Measurements from ENCODE around the gene PIP5K1B. TPM values are rescaled to one million over a fixed set of nuclear protein-coding genes. Genes with fewer than 3 reads are reported as not detected.

Gene PIP5K1B
- total RNA-seq, 2 experiments from 2014 or later: 3.8 to 10.7 TPM

GRCh38 chr9:68861436-68861835, 156.4 kb downstream of the PIP5K1B start:
- no peaks in the 10 kb centered on the region for H4K20me1 ChIP-seq (ENCODE audit: insufficient read depth, low read length)
- TF ChIP-seq CTCF (conservative IDR thresholded peaks at IDR 0.05; ENCODE audit: low read length) (no peak), EZH2phosphoT487 (IDR thresholded peaks at IDR 0.05; ENCODE audit: borderline replicate concordance, low read depth, low read length) (no peak)
- H3K4me3 ChIP-seq (ENCODE audit: low read depth, low read length, poor library complexity, severe bottlenecking): no peak overlapping the region
- no peak overlapping the region for H3K27ac ChIP-seq (ENCODE audit: low read depth, low read length, poor library complexity, severe bottlenecking)
- no peak overlapping the region for H2AFZ ChIP-seq (ENCODE audit: low read length)
- H3K9me3 ChIP-seq (ENCODE audit: low read length): no peaks in the 10 kb centered on the region
- no peak overlapping the region for H3K4me2 ChIP-seq (ENCODE audit: low read length)
- DNase-seq (ENCODE audit: low spot score): no peak
- no peaks in the 10 kb centered on the region for H3K4me1 ChIP-seq (ENCODE audit: insufficient read depth, low read length, poor library complexity, severe bottlenecking)
- H3K36me3 ChIP-seq (ENCODE audit: insufficient read depth, low read length): no peaks in the 10 kb centered on the region
- no peaks in the 10 kb centered on the region for H3K79me2 ChIP-seq (ENCODE audit: insufficient read depth, low read depth, low read length)
- ChIA-PET CTCF (ENCODE audit: unreplicated experiment) (no interaction called here), POLR2A (interaction anchor here (0.6 kb wide), 1 partner anchor 121 kb away, joined by 3 read pairs; no protein-coding TSS in a partner anchor)
- intact Hi-C loops (cut with micrococcal nuclease; ENCODE audit: unreplicated experiment): loop anchor here (10.0 kb wide), 1 partner anchor 53 kb away; no protein-coding TSS in a partner anchor
- H3K9me2 ChIP-seq (ENCODE audit: insufficient read depth, low read length): no peaks in the 10 kb centered on the region
- no TSS peak for BruUV-seq (replicated peaks)

GRCh38 chr9:68867066-68867465, 162.0 kb downstream of the PIP5K1B start:
- Histone ChIP-seq H4K20me1 (ENCODE audit: insufficient read depth, low read length) (no peaks in the 10 kb centered on the region), H3K36me3 (ENCODE audit: insufficient read depth, low read length) (no peaks in the 10 kb centered on the region), H3K9me2 (ENCODE audit: insufficient read depth, low read length) (no peaks in the 10 kb centered on the region), H3K79me2 (ENCODE audit: insufficient read depth, low read depth, low read length) (no peaks in the 10 kb centered on the region), H3K4me2 (ENCODE audit: low read length) (no peak overlapping the region), H3K4me1 (ENCODE audit: insufficient read depth, low read length, poor library complexity, severe bottlenecking) (no peaks in the 10 kb centered on the region), H3K4me3 (ENCODE audit: low read depth, low read length, poor library complexity, severe bottlenecking) (no peak overlapping the region), H3K9me3 (ENCODE audit: low read length) (no peaks in the 10 kb centered on the region), H2AFZ (ENCODE audit: low read length) (no peak overlapping the region), H3K27ac (ENCODE audit: low read depth, low read length, poor library complexity, severe bottlenecking) (no peak overlapping the region)
- TF ChIP-seq CTCF (conservative IDR thresholded peaks at IDR 0.05; ENCODE audit: low read length): no peak
- TF ChIP-seq EZH2phosphoT487 (IDR thresholded peaks at IDR 0.05; ENCODE audit: borderline replicate concordance, low read depth, low read length): no peak
- POLR2A ChIA-PET: no interaction called here
- intact Hi-C loops (cut with micrococcal nuclease; ENCODE audit: unreplicated experiment): loop anchor here (10.0 kb wide), 1 partner anchor 48 kb away; no protein-coding TSS in a partner anchor
- DNase-seq (ENCODE audit: low spot score): no peak
- CTCF ChIA-PET (ENCODE audit: unreplicated experiment): no interaction called here
- no TSS peak for BruUV-seq (replicated peaks)

GRCh38 chr9:68869022-68869421, 164.0 kb downstream of the PIP5K1B start:
- H3K4me2 ChIP-seq (ENCODE audit: low read length): no peak overlapping the region
- no peaks in the 10 kb centered on the region; the same call in 1 of the 2 replicates for H3K9me2 ChIP-seq (ENCODE audit: insufficient read depth, low read length)
- H3K4me3 ChIP-seq (ENCODE audit: low read depth, low read length, poor library complexity, severe bottlenecking): no peak overlapping the region
- TF ChIP-seq EZH2phosphoT487 (IDR thresholded peaks at IDR 0.05; ENCODE audit: borderline replicate concordance, low read depth, low read length) (no peak), CTCF (conservative IDR thresholded peaks at IDR 0.05; ENCODE audit: low read length) (no peak)
- no peak for DNase-seq (ENCODE audit: low spot score)
- no TSS peak for BruUV-seq (replicated peaks)
- H2AFZ ChIP-seq (ENCODE audit: low read length): no peak overlapping the region
- H3K27ac ChIP-seq (ENCODE audit: low read depth, low read length, poor library complexity, severe bottlenecking): no peak overlapping the region
- ChIA-PET CTCF (ENCODE audit: unreplicated experiment) (no interaction called here), POLR2A (interaction anchor here (0.7 kb wide), 1 partner anchor 54 kb away, joined by 3 read pairs; no protein-coding TSS in a partner anchor)
- no peaks in the 10 kb centered on the region for H3K36me3 ChIP-seq (ENCODE audit: insufficient read depth, low read length)
- no peaks in the 10 kb centered on the region for H3K9me3 ChIP-seq (ENCODE audit: low read length)
- no peaks in the 10 kb centered on the region for H3K4me1 ChIP-seq (ENCODE audit: insufficient read depth, low read length, poor library complexity, severe bottlenecking)
- H4K20me1 ChIP-seq (ENCODE audit: insufficient read depth, low read length): no peaks in the 10 kb centered on the region
- no peaks in the 10 kb centered on the region for H3K79me2 ChIP-seq (ENCODE audit: insufficient read depth, low read depth, low read length)
- intact Hi-C loops (cut with micrococcal nuclease; ENCODE audit: unreplicated experiment): loop anchor here (10.0 kb wide), 1 partner anchor 46 kb away; no protein-coding TSS in a partner anchor

Data from OCI-LY7 (cell line).